ENCODE measurements around the gene HHATL.

Gene HHATL

DNA sequence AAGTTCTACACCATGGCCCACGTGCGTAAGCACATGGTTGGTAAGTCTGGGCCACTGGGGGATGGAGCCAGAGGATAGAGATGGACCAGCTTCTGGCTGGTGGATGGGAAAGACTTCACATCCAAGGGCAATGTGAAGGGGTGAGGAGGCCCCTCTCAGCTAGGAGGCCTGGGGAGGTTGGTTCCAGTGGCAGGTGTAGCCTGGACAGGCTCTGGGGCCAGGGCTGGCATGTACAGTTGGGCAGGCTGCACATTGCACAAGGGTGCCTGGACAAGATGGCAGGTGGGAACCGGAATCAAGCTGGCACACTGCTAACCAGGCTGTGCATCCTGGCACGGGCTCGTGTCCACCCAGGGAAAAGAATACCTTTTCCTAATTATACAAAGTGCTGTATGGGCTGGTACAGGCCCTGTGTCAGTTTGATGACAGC lies 41.0 kb downstream of the HHATL start:
- DNase-seq = no peak

DNA sequence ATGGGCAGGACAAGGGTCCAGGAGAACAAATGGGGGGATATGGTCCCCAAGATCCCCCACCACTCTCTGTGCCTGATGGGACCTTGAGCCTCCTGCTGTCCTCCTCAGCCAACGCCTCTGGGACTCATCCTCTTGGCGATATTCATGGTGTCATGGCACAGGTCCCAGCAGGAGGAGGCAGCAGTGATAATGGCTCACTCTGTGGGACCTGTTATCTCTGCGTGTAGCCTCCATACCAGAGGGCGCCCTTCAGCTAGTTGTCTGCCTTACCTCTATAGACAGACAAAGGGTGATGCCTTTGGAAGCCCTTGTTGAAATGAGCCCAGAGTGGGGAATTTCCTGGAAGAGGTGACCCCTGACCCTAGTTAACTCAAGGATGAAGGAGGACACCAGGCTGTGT lies 41.7 kb downstream of the HHATL start:
- DNase-seq = no peak

DNA sequence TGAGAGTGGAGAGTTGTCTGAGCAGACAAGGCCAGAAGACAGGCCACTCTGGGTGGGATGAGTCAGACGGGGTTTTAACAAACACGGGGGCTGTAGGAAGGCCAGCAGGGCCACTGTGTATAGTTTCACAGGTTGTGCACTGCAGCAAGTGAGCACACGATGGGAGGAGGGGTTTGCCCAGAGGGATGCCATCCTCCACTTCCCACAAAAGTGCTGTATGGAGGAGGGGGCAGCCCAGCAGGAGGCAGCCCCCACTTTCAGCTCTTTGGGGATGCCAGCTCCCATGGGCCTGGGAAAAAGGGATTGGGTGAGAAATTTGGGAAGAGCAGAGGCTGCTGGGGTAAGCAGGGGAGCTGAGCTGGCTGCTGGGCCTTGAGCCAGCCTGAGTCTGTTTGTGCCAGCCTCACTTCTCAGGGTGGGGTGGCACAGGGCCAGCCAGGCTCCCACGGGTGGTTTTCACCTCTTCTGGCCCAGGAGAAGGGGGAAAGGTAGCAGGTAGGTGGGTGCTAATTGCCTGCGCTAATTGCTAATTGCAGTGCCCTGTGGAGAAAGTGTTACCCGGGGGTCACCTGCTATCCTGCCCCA lies 42.4 kb downstream of the HHATL start:
- no peak for DNase-seq

DNA sequence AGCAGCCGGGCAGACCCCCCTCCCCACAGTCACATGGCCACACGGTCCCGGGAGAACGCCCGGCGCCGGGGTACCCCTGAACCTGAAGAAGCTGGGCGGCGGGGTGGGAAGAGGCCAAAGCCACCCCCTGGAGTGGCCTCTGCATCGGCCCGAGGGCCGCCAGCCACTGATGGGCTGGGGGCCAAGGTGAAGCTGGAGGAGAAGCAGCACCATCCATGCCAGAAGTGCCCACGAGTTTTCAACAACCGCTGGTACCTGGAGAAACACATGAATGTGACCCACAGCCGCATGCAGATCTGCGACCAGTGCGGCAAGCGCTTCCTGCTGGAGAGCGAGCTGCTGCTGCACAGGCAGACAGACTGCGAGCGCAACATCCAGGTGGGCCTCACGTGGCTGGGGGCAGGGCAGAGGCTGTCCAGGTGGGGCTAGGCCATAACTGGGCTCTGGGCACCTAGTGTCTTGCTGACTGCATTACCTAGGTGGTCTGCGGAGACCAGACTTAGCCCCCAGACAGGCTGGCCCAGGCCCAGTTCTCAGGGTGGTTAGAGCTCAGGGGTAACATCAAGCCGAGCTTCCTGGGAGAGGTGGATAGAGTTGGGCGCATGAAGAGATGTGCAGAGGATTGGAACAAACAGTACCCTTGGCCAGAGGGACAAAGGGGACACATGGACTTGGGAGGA lies 43.0 kb downstream of the HHATL start:
- DNase-seq = no peak

DNA sequence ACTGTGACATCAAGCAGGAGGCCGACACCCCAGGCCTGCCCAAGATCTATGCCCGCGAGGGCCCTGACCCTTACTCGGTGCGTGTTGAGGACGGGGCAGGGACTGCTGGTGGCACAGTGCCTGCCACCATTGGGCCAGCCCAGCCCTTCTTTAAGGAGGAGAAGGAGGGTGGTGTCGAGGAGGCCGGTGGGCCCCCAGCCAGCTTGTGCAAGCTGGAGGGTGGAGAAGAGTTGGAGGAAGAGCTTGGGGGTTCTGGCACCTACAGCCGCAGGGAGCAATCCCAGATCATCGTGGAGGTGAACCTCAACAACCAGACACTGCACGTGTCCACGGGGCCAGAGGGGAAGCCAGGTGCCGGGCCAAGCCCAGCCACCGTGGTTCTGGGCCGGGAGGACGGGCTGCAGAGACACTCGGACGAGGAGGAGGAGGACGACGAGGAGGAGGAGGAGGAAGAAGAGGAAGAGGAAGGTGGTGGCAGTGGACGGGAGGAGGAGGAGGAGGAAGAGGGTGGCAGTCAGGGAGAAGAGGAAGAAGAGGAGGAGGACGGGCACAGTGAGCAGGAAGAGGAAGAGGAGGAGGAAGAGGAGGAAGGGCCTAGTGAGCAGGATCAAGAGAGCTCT lies 43.7 kb downstream of the HHATL start:
- no peak for DNase-seq

DNA sequence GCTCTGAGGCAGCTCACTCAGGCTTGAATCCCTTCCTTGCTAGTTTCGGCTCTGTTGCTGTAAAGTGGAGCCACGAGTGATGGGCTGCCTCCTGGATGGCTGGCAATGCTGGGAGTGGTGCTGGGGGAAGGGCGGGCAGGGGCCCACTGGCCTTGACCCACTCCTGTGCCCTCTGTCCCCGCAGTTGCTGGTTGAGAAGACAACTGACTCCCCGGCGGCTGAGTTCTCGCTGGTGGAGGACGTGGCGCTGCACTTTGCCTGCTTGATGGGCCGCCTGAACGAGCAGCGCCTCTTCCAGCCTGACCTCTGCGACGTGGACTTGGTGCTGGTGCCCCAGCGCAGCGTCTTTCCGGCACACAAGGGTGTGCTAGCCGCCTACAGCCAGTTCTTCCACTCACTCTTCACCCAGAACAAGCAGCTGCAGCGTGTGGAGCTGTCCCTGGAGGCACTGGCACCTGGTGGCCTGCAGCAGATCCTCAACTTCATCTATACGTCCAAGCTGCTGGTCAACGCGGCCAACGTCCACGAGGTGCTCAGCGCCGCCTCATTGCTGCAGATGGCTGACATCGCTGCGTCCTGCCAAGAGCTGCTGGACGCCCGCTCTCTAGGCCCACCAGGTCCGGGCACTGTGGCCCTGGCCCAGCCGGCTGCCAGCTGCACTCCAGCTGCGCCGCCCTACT lies 44.4 kb downstream of the HHATL start:
- DNase-seq = no peak

DNA sequence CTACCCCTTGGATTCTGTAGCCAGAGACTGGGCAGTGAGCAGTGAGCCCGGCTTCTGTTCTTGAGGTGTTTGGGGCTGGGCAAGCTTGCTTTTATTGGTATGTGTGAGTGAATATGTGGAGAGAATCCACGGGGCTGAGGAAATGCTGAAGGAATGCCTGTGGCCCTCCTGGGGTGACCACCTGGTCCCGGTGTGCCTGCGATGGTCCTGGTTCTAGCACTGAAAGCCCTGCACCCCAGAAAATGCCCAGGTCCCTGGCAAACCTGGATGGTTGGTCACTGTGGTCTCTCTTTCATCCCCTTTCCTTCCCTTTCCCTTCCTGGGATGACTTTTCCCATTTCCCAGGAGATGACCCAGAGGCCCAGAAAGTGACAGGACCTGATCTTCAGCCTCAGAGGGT lies 44.9 kb downstream of the HHATL start:
- no peak for DNase-seq

DNA sequence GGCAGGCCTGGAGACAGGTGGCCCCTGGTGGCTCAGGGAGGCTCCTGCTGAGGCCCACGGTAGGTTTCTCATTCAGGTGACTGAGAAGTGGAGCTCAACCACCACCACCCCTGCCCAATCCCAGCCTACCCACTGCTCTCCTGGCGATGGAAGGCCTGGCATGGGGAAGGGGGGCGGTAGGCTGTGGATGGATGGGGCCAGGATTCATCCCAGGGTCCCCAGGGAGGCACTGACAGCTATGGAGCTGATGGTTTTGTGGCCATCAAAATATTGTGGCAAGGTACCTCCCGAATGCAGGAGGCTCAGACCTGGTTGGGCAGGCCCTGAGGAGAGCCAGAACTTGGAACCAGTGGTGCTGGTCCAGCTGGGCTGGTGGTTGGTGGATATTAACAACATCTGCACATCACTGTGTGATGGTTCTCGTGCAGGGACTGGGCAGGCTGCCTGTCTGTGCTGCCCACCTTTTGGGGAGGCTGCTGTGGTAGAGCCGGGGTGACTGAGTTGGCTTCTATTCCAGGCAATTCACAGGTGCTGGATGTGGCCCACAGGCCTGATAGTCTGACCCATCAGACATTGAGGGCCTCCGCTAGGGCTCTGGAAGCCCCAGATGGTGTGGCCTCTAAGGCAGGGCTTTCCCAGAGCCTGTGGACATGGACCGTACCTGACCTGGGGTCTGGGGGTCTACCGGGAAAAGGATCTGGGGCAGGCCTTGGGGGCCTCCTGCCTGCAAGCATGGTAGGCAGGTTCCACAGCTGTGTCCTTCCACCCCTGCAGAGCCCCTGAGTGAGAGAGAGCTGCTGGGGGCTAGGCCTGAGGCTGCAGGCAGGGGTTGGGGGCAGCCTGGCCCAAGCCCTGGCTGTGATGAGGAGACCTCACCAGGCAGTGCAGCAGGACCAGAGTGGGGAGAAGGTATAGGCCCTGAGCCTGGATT lies 45.7 kb downstream of the HHATL start:
- no peak for DNase-seq

DNA sequence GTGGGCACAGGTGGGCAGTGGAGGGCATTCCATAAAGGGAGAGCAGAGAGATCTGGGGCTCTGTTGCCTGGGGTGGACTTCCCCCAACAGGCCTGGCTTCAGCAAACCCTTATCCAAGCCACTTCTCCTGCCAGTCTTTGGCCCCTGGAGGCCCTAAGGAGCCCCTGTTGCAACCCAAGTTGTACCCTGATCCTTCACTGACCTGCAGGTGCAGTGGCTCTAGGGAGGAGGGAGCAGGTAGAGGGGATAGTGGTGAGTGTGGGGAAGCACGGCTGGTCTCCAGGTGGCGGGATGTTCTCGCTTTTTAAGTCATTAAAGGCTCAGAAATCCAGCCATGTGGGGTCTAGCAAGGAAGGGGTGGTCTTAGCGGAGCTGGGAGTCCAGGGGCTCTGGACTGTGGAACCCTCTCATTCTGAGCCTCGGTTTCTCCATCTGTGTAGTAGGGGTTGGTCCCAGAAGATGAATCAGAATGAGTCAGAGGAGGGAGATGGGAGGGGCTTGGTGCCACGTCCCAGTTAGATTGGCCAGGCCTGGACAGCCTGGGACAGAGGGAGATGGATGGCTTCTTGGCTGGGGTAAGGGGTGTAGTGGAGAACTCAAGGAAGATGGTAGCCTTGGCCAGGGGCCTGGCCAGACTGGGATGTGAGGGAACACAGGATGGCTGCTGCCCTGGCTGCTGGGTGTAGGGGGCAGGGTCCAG lies 46.5 kb downstream of the HHATL start:
- peak in 1 of 2 experiments; percentile 8 for DNase-seq

DNA sequence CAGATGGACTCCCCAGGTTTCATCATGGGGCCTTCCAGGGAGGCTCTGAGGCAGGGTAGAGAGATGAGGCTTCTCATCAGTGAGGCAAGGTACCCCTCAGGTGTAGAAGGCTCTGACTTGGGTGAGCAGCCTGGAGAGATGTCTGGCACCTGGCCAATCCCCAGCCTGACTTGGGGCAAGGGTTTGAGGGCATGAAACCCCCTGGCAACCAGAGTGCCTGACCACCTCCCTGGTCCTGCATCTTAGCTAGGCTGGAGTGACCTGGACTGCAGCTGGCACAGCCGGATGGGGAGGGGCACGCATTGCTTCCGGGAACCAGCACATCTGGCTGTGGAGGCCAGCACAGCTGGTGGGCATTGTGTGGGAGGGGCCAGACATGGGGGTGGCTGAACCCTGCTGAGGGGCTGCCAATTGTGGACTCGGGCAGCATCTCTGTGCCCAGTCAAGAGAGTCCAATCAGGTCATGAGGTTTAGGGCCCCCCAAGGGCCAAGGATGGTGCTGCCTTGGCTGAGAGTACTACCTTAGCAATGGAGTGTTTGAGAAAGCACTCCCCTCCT lies 47.2 kb downstream of the HHATL start:
- no peak for DNase-seq

DNA sequence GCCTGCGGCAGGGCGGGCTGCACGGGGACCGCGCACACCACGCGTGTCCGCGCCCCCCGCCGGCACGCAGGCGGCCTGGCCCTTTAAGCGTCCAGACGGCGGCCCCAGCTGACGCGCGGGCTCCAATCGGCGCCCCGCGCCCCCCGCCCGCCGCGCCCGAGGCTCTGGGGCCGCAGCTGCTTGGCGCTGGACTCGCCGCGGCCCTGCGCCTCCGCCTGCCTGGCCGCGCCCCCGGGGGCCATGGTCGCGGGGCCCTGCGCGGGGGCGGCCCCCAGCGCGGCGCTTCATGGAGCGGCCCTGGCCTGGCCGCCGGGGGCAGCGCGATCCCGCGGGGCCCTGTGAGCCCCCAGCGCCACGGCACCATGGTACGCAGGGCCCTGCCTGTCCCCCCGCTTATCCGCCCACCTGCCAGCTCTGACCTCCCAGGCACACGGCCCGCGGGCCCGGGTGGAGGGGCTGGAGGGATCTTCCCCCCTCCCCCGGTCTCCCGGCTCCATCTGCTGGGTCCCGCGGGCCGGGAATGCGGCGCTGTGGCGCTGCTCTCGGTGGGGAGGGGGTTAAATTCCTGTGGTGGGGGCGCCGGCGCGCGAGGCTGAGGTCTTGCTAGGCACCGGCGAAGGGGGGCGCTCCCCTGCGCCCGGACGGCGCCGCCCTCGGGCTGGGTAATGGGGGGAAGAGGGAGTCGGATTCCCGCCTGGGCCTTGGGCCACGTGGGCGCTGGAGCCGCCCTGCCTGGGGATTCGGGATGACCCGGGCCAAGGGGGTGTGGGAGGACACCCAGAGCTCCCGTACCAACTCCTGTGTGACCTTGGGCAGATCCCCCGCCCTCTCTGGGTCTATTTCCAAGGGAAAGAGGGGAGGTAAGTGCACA lies 48.0 kb downstream of the HHATL start:
- DNase-seq = peak in 1 of 2 experiments; percentile 38

DNA sequence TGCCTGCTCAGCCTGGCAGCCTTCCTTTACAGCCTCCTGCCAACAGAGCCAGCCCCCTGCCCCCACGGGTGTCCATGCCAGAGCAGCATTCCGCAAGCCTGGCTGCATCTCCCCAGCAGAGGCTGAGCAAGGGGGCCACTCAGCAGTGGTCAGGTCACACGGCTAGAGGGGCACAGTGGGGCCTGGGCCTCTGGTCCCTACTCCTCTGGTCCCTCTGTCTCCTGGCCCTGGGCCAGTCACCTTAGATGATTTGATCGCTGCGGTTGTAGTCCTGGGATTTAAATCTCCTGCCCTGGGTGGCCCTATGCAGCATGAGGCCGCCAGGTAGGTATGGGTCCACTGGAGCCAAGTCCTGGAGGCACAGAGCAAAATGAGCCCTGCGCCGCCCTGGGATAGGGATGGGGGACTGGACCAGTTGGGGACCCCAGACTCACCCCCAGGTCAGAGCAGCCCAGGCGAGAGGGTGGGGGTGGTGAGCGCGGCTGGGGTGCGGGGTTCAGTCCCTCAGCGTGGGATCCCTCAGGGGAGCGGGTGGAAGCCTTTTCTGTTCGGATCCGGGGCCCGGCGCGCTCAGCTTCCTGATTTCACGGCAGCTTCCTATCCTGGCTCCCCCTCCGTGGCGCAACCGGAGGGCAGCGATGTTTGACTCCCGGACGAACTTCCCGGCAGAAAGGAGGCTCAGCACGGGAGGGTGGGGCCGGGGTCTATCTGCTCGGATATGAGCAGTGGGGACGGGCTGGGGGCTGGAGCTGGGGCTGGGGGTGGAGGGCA lies 48.9 kb downstream of the HHATL start, which contains the start of gene ZBTB47:
Gene ZBTB47 (plus strand): TSS at position 138 of the 771 bp plus-strand sequence. CDS start 4,659 bp downstream, outside the sequence.
- peak in 1 of 2 experiments; percentile 36 for DNase-seq

DNA sequence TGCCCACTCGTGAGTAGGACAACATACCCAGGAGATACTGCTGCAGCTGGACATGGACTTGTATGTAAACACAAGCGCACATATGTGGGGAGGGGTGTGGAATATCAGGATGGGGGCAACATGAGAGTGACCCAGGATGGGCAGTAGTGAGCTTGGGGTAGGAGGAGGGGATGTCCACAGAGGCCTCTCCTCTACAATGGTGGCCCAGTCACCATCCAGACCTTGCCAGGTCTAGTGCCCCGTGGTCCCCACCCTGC lies 49.4 kb downstream of the HHATL start:
- DNase-seq = no peak

DNA sequence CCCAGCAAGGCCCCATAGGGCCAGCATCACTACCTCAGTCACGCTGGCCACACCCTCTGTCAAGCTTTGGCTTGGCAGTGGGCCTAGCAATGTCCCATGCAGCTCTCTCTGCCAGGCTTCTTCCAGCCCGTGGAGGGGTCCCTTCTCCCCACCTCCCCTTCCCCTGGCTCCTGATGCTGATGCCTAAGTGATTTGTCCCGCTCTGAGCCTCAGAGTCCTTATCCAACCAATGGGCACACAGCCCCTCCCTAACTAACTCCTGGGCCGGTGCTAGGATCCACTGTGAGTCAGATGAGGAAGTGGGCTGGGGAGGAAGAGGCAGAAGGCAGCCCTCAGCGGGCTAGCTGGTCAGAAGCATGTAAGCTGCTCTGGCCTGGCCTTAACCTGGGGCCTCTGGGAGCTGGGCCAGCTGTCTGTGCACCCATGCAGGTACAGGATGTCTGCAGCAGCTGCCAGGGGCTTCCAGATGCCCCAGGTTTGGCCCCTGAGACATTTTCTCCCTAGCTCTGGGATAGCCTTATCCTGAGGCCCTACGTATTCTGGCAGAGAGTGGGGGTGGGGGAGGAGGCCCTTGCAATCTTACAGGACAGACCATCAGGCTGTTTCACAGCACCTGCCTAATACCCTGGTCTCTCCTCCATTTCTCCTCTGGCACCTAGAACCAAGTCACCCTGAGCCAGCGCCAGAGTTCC lies 49.8 kb downstream of the HHATL start:
- DNase-seq = peak in 1 of 2 experiments; percentile 34

DNA sequence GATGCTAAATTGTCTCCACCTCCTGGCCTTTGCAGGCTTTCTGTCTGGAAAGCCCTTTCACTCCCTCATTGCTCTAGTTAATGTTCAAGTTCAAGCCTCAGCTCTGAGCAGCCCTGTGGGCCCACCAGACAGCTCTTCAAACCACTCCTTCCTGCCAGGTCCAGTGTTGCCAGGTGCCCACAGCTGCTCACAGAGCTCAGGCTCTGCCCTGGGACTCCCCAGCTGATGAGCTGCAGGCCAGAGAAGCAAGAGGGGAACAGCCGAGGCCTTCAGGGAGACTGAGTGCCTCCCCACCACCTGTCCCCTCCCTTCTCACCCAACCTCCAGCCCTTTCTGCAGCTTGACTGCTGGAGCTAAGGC lies 50.4 kb downstream of the HHATL start:
- no peak for DNase-seq

DNA sequence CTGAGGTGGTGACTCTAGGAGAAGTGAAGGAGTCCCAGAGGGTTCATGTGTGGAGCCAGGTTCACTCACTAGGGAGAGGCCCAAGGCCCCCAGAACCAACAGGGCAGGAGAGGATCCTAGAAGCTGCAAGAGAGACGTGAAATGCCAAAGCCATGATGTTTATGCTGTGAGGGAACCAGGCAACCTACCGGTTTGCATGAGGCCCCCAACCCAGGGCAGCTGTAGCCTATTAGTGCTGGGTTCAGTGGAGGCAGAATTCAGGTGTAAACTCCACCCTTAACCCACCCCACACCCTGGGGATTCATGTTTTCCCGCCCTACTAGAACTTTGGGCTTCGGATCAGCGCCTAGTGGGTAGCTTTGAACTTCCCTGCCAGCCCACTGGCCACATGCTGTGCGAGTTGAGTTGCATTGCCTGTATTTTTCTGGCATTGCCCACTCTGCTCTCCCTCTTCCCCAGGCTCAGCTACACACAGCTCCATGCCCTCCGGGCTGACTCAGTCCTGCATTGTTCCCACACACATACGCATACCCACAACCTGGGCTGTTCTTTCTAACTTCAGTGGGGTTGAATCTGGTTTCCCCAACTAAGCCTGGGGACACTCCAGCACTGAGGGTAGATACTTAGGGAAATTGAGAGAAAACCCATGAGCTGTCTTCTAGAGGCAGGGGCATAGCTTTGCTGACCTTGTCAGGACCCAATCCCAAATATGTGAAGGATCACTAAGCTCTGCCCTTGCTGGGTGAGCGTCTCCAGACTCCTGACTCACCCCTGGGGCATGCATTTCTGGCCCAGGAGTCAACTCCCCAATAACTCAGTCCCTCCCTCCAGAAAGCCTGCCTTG lies 51.1 kb downstream of the HHATL start:
- DNase-seq = no peak

DNA sequence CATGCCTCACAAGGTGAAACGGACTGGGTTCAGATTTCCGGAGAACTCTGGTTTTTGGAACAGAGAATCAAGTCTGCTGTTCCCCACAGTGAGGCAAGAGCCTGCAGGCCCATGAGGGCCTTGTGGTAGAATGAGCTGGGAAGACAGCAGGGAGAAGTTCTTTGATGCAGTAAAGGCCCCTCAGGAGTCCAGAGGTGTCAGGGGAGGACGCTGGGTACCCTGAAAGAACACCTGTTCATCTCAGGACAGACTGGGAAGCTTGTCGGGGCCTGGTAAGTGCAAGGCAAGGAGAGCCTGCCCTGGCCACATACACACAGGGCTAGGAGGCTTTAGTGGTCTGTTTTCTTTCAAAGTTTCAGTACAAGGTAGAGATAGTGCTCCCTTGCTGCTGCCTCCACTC lies 52.8 kb downstream of the HHATL start:
- no peak for DNase-seq

DNA sequence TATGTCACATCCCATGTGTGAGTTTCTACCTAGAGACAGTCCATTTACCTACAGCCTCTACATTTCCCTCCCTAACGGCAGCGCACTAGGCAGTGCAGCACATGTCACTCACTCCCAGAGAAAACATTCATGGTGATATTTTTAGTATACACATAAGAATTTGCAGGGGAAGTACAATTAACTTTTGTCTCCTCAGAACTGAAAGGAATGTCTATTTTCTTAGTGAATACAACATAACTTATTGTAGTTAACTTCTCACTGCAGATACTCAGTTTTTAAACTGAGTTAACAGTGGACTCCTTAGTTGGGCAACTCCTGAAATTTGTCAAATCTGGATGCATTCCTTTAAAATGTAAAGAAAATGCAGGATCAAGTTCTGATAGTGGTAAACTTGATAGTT lies 53.6 kb downstream of the HHATL start:
- DNase-seq = no peak

Measured in NCI-H446 (cell line).